GM19351 (cell line): ENCODE measurements around the gene IL2RG.

Source experiments
- ATAC-seq: cut with Tn5 transposase; IDR thresholded peaks from one replicate; pipeline ENCODE4 v1.9.1; 2021; ENCODE audit warnings: mild to moderate bottlenecking, moderate library complexity; ENCODE audit not compliant: unreplicated experiment

Gene IL2RG

DNA sequence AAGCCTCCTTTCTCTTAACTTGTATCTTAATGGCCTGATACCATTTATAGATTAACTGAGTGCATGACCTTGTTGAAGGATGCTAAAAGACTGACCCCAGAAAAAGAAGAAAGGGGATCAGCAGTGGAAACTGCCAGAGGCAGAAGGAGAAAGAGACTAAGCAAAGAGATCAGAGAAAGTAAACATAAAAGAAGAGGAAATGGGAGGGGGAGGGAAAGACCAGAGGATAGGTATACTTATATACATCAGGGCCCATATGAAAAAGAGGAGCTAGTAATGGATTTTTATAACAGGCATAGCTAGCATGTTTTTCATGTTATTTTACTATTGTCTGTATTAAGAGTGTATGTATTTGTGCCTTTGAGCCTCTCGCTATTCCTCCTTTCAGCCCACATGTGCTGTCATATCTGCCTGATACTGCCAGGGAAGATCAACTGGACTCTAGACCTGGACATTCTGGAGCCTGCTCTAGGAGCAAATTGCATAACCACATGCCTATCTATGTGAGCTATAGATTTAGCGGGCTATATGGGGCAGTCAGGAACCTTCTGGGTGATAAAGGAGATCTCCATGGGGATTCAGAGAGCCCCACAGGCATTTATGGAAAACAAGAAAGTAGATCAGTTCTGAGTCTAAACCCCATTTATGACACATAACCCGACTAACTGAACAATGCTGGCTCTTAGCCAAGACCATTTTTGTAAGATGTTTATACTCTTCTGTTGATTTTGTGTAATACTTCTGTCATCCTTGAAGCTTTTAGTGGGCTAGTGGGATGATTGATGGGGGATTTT lies 29.9 kb downstream of the IL2RG start:
- no peak for ATAC-seq

DNA sequence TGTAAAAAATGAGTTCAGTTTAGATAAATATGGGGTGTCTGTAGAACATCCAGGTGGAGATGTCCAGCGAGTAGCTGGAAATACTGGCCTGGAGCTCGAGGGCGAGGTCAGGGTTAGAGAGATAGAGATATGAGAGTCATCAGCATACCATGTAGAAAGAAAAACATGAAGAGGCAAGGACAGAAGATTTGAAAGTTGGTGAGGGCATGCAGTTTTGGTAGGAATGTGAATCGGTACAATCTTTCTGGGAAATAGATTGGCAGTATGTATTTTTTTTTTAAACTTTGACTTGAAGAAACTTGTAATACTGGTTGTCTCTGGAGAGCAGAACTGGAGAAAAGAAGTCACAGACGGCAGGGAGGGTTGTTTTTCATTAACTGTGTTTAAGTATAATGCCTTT lies 40.8 kb downstream of the IL2RG start:
- ATAC-seq = no peak

GRCh38 chrX:71068044-71068918 lies 43.1 kb downstream of the IL2RG start, which contains the start of gene SNX12:
Gene SNX12, minus strand, starts transcription at chrX:71068334. Its CDS starts 28 bp downstream, at chrX:71068306.
- peak; percentile 93 for ATAC-seq

DNA sequence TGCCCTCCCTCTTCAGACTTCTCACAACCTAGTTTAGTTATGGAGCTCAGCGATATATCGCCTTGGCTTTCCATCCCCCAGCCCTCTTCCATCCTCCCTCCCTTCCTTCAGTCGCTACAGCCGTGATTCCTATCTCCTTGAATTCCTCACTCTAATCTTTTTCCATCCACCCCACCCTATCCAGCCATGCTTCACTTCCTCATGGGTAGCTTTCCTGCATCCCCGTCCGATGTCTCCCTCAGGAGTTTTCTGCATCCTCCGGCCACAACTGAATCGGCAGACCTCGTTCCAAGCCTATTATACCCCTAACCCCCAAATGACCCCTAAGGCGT lies 43.7 kb downstream of the IL2RG start:
- ATAC-seq = peak; percentile 1

GRCh38 chrX:71067089-71067488 lies 44.3 kb downstream of the IL2RG start:
- ATAC-seq = no peak

GRCh38 chrX:71060127-71060526 lies 51.2 kb downstream of the IL2RG start:
- no peak for ATAC-seq

GRCh38 chrX:71057848-71058530 lies 53.4 kb downstream of the IL2RG start:
- ATAC-seq = no peak
